Mesothelial cell of epicardium (in vitro differentiated cells): Measurements from ENCODE around the gene DISC1. TPM values are rescaled to one million over a fixed set of nuclear protein-coding genes. Genes with fewer than 3 reads are reported as not detected.
"Not testable (repeated sequence)": the region's sequence is repeated elsewhere in the genome, so short reads cannot be mapped to it uniquely, and the experiment has no call there.

Experiments
- DNase-seq, 2 experiments: peaks; one replicate each; pipeline ENCODE4 v3.0.0; 2021; ENCODE audit warnings: low spot score in 2 of 2; ENCODE audit not compliant: unreplicated experiment in 2 of 2
- H3K27ac Mint-ChIP-seq: 2 replicates; pipeline ENCODE4 v1.8.0; 2021; ENCODE audit warnings: mixed read lengths
- H3K27me3 Mint-ChIP-seq: 2 replicates; pipeline ENCODE4 v1.8.0; 2021; ENCODE audit warnings: low read depth, mixed read lengths
- H3K36me3 Mint-ChIP-seq: 2 replicates; pipeline ENCODE4 v1.8.0; 2021; ENCODE audit warnings: mixed read lengths
- H3K4me1 Mint-ChIP-seq: 2 replicates; pipeline ENCODE4 v1.8.0; 2021; ENCODE audit warnings: mixed read lengths
- H3K4me3 Mint-ChIP-seq: 2 replicates; pipeline ENCODE4 v1.8.0; 2021; ENCODE audit warnings: mild to moderate bottlenecking, moderate library complexity, mixed read lengths
- H3K9me3 Mint-ChIP-seq: 2 replicates; pipeline ENCODE4 v1.8.0; 2021; ENCODE audit warnings: mixed read lengths
- total RNA-seq: library from RNA; stranded (reverse); gene quantifications from 3 replicates; pipeline ENCODE4 v1.2.1, GENCODE V29; 2021
- TF ChIP-seq, protein P1 (sequence below): fragments of 200-600 bp; sonication (generic); IDR thresholded peaks from one replicate; pipeline ENCODE4 v1.5.0; 2021; ENCODE audit warnings: antibody characterized with exemption; ENCODE audit not compliant: unreplicated experiment

The DISC1 gene
- total RNA-seq, 1 donor from 2014 or later, result 9.1 TPM

DNA sequence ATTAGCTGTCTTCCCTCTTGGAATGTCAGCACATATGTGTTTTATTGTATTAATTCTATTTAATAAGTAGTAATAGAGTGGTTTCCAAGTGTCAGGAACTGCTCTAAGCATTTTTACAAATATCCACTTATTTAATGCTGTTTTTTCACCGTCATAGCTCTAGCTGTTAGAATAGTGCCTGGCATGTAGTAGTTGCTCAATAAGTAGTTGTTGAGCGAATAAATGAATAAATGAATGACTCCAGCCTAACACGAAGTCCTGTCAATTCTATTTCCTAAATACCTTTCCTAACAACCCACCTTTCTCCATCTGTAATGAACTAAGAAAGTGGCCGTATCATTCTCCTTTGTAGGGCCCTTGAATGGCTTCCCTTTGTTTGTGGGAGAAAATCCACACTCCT lies 312.5 kb downstream of the DISC1 start:
- no peak overlapping the region for H3K4me3 Mint-ChIP-seq
- TF ChIP-seq, protein P1, sequence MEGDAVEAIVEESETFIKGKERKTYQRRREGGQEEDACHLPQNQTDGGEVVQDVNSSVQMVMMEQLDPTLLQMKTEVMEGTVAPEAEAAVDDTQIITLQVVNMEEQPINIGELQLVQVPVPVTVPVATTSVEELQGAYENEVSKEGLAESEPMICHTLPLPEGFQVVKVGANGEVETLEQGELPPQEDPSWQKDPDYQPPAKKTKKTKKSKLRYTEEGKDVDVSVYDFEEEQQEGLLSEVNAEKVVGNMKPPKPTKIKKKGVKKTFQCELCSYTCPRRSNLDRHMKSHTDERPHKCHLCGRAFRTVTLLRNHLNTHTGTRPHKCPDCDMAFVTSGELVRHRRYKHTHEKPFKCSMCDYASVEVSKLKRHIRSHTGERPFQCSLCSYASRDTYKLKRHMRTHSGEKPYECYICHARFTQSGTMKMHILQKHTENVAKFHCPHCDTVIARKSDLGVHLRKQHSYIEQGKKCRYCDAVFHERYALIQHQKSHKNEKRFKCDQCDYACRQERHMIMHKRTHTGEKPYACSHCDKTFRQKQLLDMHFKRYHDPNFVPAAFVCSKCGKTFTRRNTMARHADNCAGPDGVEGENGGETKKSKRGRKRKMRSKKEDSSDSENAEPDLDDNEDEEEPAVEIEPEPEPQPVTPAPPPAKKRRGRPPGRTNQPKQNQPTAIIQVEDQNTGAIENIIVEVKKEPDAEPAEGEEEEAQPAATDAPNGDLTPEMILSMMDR, result no peak
- H3K4me1 Mint-ChIP-seq, result peaks cover 41% of the 10 kb centered on the region
- H3K27me3 Mint-ChIP-seq, result peaks cover 23% of the 10 kb centered on the region
- H3K27ac Mint-ChIP-seq, result no peak overlapping the region
- no peaks in the 10 kb centered on the region for H3K9me3 Mint-ChIP-seq
- DNase-seq, result no peak
- H3K36me3 Mint-ChIP-seq, result no peaks in the 10 kb centered on the region

DNA sequence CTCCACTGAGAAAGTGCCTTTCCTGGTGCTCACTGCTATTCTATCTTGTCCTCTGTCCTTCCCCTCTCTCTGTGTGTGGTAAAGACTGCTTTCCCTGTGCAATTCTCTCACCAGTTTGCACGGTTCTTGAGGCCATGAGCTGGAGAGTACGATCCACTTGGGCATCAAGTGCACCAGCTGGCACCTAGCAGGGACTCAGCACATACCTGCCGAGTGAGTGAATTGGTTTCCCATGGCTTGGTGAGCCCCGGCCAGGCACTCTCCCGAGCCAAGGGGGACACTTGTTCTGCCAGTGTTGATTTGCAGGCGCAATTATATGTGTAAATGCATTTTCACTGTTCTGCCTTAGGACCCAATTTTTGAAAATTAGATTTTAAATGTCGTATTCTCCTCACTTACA lies 313.5 kb downstream of the DISC1 start:
- no peak overlapping the region for H3K27ac Mint-ChIP-seq
- peaks cover 32% of the 10 kb centered on the region for H3K4me1 Mint-ChIP-seq
- TF ChIP-seq, protein P1, result no peak
- DNase-seq, result no peak
- H3K4me3 Mint-ChIP-seq, result no peak overlapping the region
- H3K27me3 Mint-ChIP-seq, result peaks cover 23% of the 10 kb centered on the region
- no peaks in the 10 kb centered on the region for H3K36me3 Mint-ChIP-seq
- no peaks in the 10 kb centered on the region for H3K9me3 Mint-ChIP-seq

DNA sequence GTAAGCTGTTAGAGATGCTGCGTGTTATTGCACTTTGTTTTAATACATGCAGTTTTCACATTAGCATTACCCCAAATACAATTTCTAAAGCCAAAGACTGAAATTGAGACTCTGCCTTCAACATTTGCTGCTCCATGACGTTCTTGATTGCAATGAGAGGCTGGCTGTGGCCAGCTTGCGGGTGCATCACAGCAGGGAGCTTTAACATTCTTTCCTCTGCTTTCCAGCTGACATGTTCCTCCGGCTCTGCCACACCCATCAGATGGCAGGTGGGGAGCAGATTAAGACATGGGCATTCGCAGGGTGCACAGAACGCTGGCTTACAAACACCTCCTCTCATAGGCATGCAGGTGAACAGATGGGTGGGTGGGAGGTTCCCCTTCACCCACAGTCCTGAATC lies 314.1 kb downstream of the DISC1 start:
- Mint-ChIP-seq H3K27ac (no peak overlapping the region), H3K27me3 (peaks cover 25% of the 10 kb centered on the region), H3K4me1 (peaks cover 30% of the 10 kb centered on the region), H3K4me3 (no peak overlapping the region), H3K9me3 (no peaks in the 10 kb centered on the region), H3K36me3 (peaks cover 4% of the 10 kb centered on the region)
- TF ChIP-seq, protein P1, result no peak
- DNase-seq, result no peak

DNA sequence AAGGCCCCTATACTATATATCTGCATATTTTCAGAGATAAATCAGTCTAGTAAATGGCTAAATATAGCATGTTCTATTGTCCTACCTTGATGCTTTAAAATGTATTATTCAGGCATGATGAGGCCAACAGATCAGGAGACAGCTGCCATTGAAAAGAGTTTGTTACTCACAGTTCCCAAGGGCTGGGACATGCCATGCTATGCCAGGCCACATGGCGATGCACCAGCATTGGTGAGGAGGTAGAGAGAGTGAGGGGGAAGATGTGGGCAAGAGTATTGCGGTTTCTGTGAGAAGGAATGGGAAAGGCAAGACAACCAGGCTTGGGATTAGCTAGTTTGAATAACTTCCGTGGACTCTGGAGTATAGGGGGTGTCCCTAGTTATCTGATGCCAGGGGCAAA lies 316.5 kb downstream of the DISC1 start:
- Mint-ChIP-seq H3K4me1 (peaks cover 8% of the 10 kb centered on the region), H3K9me3 (peaks cover 17% of the 10 kb centered on the region), H3K27ac (no peak overlapping the region), H3K36me3 (peaks cover 12% of the 10 kb centered on the region), H3K27me3 (peaks cover 22% of the 10 kb centered on the region), H3K4me3 (no peak overlapping the region)
- TF ChIP-seq, protein P1, result no peak
- no peak for DNase-seq

DNA sequence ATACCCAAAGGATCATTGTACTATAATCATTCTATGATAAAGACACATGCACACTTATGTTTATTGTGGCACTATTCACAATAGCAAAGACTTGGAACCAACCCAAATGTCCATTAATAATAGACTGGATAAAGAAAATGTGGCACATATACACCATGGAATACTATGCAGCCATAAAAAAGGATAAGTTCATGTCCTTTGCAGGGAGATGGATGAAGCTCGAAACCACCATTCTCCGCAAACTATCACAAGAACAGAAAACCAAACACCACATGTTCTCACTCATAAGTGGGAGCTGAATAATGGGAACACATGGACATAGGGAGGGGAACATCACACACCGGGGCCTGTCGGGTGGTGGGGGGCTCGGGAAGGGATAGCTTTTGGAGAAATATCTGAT lies 321.5 kb downstream of the DISC1 start:
- Mint-ChIP-seq H3K4me1 (peaks cover 28% of the 10 kb centered on the region), H3K9me3 (peaks cover 17% of the 10 kb centered on the region), H3K36me3 (peaks cover 12% of the 10 kb centered on the region)
- H3K27me3 Mint-ChIP-seq, DNase-seq, H3K27ac Mint-ChIP-seq, H3K4me3 Mint-ChIP-seq: not testable (repeated sequence)

DNA sequence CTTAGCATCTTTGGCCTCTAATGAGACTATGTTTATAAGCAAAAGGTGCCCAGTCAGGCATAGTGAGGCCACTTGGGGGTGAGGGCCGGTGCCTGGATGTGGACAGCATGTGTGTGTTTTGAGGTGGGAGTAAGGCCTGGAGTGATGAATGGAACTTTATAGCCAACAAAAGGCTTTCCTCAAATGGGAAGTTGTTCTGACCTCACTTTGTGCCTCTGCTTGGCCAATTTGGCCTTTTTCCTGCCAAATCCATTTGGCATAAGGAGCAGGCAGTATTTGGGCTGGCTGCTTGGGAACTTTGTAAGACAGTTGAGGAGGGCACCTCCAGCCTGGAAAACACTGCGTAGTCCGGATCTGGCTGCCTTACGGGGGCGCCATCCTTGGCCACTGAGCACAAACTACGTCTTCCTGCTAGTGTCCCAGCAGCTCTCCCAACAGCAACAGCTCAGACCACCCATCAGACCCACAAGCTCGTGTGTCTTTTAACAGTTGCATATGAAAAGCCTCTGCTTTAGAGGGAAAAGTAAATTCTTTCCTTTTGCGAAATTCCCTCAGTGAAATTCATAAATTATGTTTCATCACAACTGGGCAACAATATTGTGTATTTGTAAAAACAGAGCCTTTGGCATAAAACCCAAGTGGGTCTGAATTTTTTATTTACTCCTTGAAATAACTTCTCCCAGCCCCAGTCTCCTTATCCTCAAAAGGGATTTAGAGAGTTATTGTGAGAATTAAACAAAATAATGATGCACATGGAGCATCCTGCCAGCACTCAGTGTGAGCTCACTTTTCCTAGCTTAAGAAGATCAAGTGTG lies 322.9 kb downstream of the DISC1 start:
- Mint-ChIP-seq H3K9me3 (peaks cover 17% of the 10 kb centered on the region), H3K27ac (no peak overlapping the region), H3K27me3 (peaks cover 2% of the 10 kb centered on the region), H3K4me1 (peaks cover 28% of the 10 kb centered on the region), H3K36me3 (peaks cover 12% of the 10 kb centered on the region), H3K4me3 (no peak overlapping the region)
- no peak for DNase-seq
- TF ChIP-seq, protein P1, result no peak
